Measurements from ENCODE around the gene GNB1L. TPM values are rescaled to one million over a fixed set of nuclear protein-coding genes. Genes with fewer than 3 reads are reported as not detected.

Gene GNB1L
- total and polyA plus RNA-seq, 4 donors: 3.2 to 10.3 (median 5.3) TPM

DNA sequence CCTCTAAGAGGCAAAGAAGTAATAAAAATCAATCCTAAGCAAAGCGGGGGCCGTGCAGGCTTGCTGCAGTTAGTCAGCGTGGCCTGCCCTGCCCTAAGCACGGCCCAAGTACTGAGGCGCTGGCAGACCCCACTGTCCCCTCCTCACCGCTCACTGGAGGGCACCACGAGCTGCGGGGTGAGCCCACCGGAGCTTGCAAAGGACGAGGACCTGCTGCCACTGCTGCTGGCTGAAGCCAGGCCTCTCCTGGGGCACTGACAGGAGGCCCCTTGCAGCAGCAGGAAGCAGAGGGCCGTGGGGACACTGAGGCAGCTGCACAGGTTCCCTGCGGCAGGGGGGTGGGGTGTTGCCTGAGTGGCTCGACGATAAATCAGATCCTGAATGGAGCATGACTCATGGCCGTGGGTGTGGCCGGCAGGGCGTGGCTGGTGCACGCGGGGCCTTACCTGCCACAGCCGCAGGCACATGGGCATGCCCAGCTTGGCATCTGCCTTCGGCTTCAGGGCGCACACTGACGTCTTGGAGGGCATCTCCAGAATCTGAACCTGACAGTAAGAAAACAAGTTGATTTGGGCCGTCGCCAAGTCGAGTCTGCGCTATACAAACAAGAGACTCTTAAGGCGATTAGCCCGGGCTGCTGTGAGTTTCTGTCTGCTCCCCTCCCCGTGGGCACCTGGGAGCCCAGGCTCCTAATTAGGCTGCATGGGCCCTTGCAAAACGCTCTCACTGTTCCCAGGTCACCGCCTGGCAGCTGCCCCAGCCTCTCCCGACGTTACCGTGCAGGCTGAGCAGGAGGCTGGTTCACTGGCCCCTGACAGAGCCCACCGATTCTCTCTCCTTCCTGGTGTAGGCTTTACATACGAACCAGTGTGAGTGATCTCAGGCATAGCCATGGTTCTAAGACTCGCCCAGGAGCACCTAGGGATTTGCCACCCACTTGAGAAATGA is 48.2 kb downstream of the GNB1L start:
- H3K4me1 ChIP-seq (ENCODE audit: control insufficient read depth, insufficient read depth, low read length): peaks cover 18% of the 10 kb centered on the region
- no peaks in the 10 kb centered on the region for H3K9me3 ChIP-seq (ENCODE audit: control insufficient read depth, insufficient read depth, low read length)
- H3K36me3 ChIP-seq (ENCODE audit: control insufficient read depth, insufficient read depth, low read length): peaks cover 66% of the 10 kb centered on the region
- no peak overlapping the region for H3K4me3 ChIP-seq (ENCODE audit: low read depth, low read length)
- no peak overlapping the region for H3K27ac ChIP-seq (ENCODE audit: low read depth, low read length)
- peak in 2 of 6 donors; percentile 13 to 16 for DNase-seq (ENCODE audit: low read depth in 4 of 6, low spot score in 6 of 6)
- H3K27me3 ChIP-seq (ENCODE audit: control insufficient read depth, insufficient read depth, low read length): no peaks in the 10 kb centered on the region
- 76% methylated on average over 38 of the region's 38 CpGs for WGBS (ENCODE audit: insufficient coverage)

DNA sequence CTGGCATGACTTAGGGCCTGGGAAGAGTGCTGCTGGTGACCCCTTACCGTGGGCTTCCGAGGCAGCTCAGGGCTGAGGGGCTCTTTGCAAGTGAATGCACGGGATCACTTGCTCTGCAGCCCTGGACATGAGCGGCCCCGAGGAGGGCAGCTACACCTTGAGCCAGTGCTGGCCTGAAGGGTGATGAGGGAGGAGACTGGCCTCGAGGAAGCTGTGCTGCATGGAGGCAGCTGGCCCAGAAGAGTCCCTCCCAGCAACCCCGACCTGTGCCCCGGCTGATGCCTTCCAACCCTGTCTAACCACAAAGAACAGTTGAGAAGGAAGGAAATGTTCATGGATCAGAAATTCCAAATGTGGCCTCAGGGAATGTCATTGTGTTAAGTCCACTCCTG is 48.9 kb downstream of the GNB1L start:
- no peak overlapping the region for H3K4me3 ChIP-seq (ENCODE audit: low read depth, low read length)
- H3K27me3 ChIP-seq (ENCODE audit: control insufficient read depth, insufficient read depth, low read length): no peaks in the 10 kb centered on the region
- DNase-seq (ENCODE audit: low read depth in 4 of 6, low spot score in 6 of 6): peak in 1 of 6 donors; percentile 14
- H3K27ac ChIP-seq (ENCODE audit: low read depth, low read length): no peak overlapping the region
- H3K4me1 ChIP-seq (ENCODE audit: control insufficient read depth, insufficient read depth, low read length): peaks cover 12% of the 10 kb centered on the region
- H3K36me3 ChIP-seq (ENCODE audit: control insufficient read depth, insufficient read depth, low read length): peaks cover 69% of the 10 kb centered on the region
- H3K9me3 ChIP-seq (ENCODE audit: control insufficient read depth, insufficient read depth, low read length): no peaks in the 10 kb centered on the region
- WGBS (ENCODE audit: insufficient coverage): 92% methylated on average over 5 of the region's 8 CpGs

DNA sequence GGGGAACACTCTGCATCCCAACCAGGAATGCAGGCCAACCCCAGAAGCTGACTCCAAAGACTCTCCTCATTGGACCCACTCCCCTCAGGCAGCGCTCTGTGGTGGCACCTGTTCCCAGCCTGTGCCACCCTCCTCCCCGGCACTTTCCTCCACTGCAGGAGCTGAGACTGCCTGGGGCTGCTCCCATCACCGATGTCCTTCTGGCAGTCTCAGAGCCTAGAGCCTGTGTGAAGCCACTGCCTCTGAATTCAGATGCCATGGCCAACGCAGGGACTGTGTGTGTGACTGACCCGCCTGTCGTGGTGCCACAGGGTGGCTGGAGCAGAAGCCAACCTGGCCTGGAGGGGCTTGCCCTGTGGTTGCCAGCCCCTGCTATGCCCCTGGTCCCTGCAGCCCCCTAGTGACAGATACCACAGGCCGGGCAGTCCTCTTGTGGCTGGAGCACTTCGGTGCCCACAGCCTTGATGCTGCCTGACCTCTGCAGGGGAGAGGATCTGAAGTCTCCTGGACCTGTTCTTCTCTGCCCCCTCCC is 50.9 kb downstream of the GNB1L start:
- no peaks in the 10 kb centered on the region for H3K27me3 ChIP-seq (ENCODE audit: control insufficient read depth, insufficient read depth, low read length)
- H3K4me3 ChIP-seq (ENCODE audit: low read depth, low read length): no peak overlapping the region
- H3K36me3 ChIP-seq (ENCODE audit: control insufficient read depth, insufficient read depth, low read length): peaks cover 81% of the 10 kb centered on the region
- no peak for DNase-seq (ENCODE audit: low read depth in 4 of 6, low spot score in 6 of 6)
- no peaks in the 10 kb centered on the region for H3K9me3 ChIP-seq (ENCODE audit: control insufficient read depth, insufficient read depth, low read length)
- no peak overlapping the region for H3K27ac ChIP-seq (ENCODE audit: low read depth, low read length)
- WGBS (ENCODE audit: insufficient coverage): 95% methylated on average over 8 of the region's 8 CpGs
- peaks cover 4% of the 10 kb centered on the region for H3K4me1 ChIP-seq (ENCODE audit: control insufficient read depth, insufficient read depth, low read length)

DNA sequence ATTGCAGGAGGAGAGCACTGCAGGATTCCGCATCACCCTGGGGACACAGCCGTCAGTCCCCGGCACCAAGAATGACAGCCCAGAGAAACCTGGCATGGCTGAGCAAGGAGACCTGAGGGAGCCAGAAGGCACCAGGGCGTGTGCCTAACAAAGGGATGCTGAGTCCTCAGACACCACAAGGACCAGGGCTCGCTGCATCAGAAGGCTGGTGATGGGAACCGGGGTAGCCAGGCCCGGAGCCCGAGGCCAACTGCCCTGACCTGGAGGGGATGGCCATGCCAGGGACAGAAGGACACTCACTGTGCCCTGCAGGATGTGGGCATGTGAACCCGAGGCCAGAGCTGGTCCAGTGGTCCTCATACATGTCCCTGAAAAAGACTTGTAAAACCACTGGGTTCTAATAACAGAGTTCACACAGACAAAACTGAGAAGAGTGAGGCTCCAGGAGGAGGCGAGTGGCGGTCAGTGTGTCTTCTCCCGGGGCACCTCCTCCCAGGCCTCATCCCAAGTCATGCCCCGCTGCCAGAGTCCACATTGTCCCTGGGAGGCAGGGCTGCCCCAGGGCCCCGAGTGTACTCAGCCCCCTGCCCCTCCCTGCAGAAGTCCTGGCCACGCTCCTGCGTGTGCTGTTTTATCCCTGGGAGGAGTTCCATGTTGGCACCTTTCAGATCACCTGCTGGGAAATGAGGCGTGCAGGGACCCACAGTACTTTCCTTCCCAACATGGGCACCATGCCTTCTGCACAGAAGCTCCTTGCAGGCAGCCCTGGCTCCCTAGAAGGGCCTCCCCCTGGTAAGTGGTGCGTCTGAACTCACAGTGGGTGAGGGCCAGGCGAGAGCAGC is 51.6 kb downstream of the GNB1L start:
- WGBS (ENCODE audit: insufficient coverage): 84% methylated on average over 19 of the region's 19 CpGs
- Histone ChIP-seq H3K4me3 (ENCODE audit: low read depth, low read length) (no peak overlapping the region), H3K4me1 (ENCODE audit: control insufficient read depth, insufficient read depth, low read length) (peaks cover 4% of the 10 kb centered on the region), H3K27ac (ENCODE audit: low read depth, low read length) (no peak overlapping the region), H3K36me3 (ENCODE audit: control insufficient read depth, insufficient read depth, low read length) (peaks cover 88% of the 10 kb centered on the region), H3K9me3 (ENCODE audit: control insufficient read depth, insufficient read depth, low read length) (no peaks in the 10 kb centered on the region), H3K27me3 (ENCODE audit: control insufficient read depth, insufficient read depth, low read length) (no peaks in the 10 kb centered on the region)
- DNase-seq (ENCODE audit: low read depth in 4 of 6, low spot score in 6 of 6): no peak

DNA sequence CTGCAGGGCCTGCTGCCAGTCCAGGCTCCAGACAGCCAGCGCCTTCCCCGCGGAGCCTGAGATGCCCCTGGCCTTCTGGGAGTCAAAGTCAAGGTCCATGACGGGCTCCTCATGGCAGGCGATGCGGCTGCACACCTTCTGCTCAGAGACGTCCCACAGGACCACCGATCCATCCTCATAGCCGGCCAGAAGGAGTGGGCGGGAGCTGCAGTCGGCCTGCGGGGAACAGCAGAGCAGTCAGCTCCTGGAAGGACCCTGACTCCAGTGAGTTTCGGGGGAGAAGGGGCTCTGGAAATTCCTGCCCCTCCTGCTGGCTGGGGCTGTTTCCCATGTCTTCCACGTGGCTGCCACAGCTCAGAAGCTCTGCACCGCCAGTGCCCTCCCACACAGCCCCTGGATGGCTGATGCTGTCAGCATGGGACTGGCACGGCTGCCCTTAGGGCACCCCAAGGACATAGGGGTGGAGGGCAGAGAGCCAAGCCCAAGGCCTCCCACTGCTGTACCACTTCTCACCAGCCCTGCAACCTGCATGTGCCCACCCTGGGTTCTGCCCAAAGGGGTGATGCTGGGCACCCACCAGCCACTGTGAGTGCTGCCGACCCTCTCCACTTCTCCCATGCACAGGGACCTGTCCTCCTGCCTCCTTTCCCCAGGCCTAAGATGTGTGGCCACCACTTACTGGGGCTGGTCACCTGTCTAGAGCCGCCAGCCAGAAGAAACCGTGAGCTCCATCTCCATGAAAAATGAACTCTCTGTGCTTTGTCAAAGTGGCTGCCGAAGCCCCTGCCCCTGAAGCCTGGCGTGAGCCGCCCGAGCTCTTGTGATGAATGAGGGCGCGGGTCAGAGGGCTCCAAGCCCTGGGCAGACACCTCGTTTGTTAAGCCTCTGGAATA is 52.4 kb downstream of the GNB1L start:
- Histone ChIP-seq H3K4me1 (ENCODE audit: control insufficient read depth, insufficient read depth, low read length) (peaks cover 4% of the 10 kb centered on the region), H3K4me3 (ENCODE audit: low read depth, low read length) (no peak overlapping the region), H3K27ac (ENCODE audit: low read depth, low read length) (no peak overlapping the region), H3K27me3 (ENCODE audit: control insufficient read depth, insufficient read depth, low read length) (no peaks in the 10 kb centered on the region), H3K9me3 (ENCODE audit: control insufficient read depth, insufficient read depth, low read length) (no peaks in the 10 kb centered on the region), H3K36me3 (ENCODE audit: control insufficient read depth, insufficient read depth, low read length) (peaks cover 93% of the 10 kb centered on the region)
- DNase-seq (ENCODE audit: low read depth in 4 of 6, low spot score in 6 of 6): no peak
- 76% methylated on average over 26 of the region's 26 CpGs for WGBS (ENCODE audit: insufficient coverage)

DNA sequence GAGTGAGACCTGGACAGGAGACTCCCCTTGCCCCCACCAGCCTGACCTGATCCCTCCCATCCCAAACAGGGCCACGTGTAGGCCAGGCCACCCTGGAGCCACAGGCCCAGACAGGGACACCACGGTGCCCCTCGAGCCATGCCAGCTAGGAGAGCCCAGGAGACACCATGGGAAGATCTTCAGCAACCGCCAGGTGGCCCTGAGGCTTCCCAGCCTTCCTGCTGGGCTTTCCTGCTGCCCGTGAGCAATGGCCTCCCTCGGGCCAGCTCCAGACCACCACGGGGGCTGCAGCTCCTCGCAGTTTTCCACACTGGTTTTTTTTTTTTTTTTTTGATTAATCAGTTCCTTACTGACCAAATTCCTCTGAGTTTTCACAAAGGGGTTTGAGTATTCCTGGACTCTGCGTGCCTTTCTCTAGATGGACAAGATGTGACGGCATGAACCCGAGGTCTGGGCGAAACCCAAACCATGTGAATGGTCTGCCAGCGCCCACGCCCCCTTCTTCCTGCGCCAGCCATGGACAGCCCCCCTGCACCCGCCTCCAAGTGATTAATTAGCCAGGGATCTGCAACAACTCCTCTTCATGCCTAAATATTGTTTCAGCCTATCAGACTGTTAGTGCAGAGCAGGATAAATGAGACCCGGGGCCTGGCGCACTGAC is 53.2 kb downstream of the GNB1L start:
- WGBS (ENCODE audit: insufficient coverage): 82% methylated on average over 14 of the region's 18 CpGs
- H3K27me3 ChIP-seq (ENCODE audit: control insufficient read depth, insufficient read depth, low read length): no peaks in the 10 kb centered on the region
- H3K9me3 ChIP-seq (ENCODE audit: control insufficient read depth, insufficient read depth, low read length): no peaks in the 10 kb centered on the region
- peaks cover 4% of the 10 kb centered on the region for H3K4me1 ChIP-seq (ENCODE audit: control insufficient read depth, insufficient read depth, low read length)
- no peak overlapping the region for H3K4me3 ChIP-seq (ENCODE audit: low read depth, low read length)
- no peak for DNase-seq (ENCODE audit: low read depth in 4 of 6, low spot score in 6 of 6)
- H3K36me3 ChIP-seq (ENCODE audit: control insufficient read depth, insufficient read depth, low read length): peaks cover 86% of the 10 kb centered on the region
- H3K27ac ChIP-seq (ENCODE audit: low read depth, low read length): no peak overlapping the region

DNA sequence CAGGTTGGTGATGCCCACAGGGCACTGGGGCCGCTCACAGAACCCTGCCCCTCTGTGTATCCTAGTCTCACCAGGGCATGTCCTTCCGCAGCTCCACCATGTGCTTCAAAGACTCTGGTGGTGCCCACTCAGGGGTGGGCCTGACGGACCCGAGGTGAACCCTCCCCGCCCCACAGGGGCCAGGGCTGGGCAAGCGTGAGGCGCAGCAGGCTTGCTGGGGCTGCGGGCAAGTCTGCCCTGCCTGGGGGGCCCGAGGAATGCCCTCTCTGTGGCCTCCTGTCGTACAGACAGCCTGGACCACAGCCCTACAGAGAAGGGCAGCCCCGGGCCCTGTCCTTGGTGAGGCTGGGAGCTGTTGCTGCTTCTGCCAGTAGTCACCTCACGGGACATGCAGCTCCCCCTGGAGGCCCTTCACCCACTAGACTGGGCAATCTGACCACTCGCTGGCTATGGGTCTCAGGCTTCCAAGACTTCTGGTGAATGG is 53.9 kb downstream of the GNB1L start:
- DNase-seq (ENCODE audit: low read depth in 4 of 6, low spot score in 6 of 6): no peak
- peaks cover 79% of the 10 kb centered on the region for H3K36me3 ChIP-seq (ENCODE audit: control insufficient read depth, insufficient read depth, low read length)
- no peaks in the 10 kb centered on the region for H3K27me3 ChIP-seq (ENCODE audit: control insufficient read depth, insufficient read depth, low read length)
- H3K9me3 ChIP-seq (ENCODE audit: control insufficient read depth, insufficient read depth, low read length): no peaks in the 10 kb centered on the region
- H3K4me3 ChIP-seq (ENCODE audit: low read depth, low read length): no peak overlapping the region
- H3K27ac ChIP-seq (ENCODE audit: low read depth, low read length): no peak overlapping the region
- WGBS (ENCODE audit: insufficient coverage): 91% methylated on average over 13 of the region's 13 CpGs
- peaks cover 9% of the 10 kb centered on the region for H3K4me1 ChIP-seq (ENCODE audit: control insufficient read depth, insufficient read depth, low read length)

DNA sequence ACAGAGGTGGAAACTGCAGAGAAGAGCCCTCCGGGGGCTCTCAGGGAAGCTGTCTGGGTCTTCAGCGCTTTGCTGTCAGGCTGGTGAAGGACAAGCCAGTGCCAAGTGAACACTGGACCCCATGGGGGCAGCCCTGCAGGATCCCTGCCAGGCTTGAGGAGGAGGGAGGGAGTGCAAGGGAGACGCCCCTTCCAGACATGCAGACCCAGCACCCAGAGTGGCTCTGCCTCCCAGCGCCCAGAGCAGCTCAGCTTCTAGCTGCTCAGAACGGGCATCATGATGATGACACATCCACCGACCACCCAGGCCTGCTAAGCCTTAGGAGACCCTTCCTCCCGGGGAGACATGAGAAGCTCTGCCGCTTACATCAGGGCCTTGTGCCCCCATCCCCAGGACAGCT is 54.4 kb downstream of the GNB1L start:
- WGBS (ENCODE audit: insufficient coverage): 93% methylated on average over 7 of the region's 8 CpGs
- DNase-seq (ENCODE audit: low read depth in 4 of 6, low spot score in 6 of 6): no peak
- Histone ChIP-seq H3K36me3 (ENCODE audit: control insufficient read depth, insufficient read depth, low read length) (peaks cover 76% of the 10 kb centered on the region), H3K4me1 (ENCODE audit: control insufficient read depth, insufficient read depth, low read length) (peaks cover 14% of the 10 kb centered on the region), H3K27me3 (ENCODE audit: control insufficient read depth, insufficient read depth, low read length) (no peaks in the 10 kb centered on the region), H3K4me3 (ENCODE audit: low read depth, low read length) (no peak overlapping the region), H3K27ac (ENCODE audit: low read depth, low read length) (no peak overlapping the region), H3K9me3 (ENCODE audit: control insufficient read depth, insufficient read depth, low read length) (no peaks in the 10 kb centered on the region)
